ELF-1 (cell line): ENCODE data around the gene CES3.
A peak's percentile ranks its signal among the peaks of the same experiment; 100 is the strongest.

ENCODE experiments used
- DNase-seq: peaks from one replicate; pipeline ENCODE4 v3.0.0-alpha.2; 2016; ENCODE audit warnings: low read depth, low spot score

Gene CES3

DNA sequence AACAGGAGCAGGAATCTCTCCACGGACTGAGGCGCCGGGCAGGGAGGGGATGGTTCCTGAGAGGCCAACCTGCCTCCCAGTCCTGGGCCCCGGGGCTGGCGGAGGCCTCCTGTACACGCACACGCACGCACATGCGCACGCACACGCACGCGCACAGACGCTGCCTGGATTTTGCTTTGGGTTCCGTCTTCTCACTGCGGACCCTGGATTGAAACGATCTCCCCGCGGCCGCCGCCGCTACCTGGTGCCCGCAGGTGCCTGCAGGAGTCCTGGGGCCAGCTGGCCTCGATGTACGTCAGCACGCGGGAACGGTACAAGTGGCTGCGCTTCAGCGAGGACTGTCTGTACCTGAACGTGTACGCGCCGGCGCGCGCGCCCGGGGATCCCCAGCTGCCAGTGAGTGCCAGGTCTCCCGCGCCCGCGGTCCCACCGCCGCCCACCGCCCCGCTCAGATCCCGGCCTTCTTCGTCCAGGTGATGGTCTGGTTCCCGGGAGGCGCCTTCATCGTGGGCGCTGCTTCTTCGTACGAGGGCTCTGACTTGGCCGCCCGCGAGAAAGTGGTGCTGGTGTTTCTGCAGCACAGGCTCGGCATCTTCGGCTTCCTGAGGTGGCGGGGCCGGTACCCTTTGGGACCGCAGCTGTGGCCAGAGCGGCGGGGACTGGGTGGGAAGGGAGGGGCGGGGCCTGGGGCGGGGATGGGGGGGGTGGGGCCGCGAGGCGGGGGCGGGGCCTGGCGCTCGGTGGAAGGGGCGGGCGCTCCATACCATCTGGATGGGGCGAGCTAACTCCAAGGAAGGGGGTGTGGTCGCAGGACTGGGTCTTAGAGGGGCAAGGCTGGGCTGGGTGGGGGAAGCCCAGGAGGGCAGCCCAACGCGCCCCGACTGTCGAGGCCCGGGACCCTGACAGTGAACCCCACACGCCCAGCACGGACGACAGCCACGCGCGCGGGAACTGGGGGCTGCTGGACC, 39.6 kb downstream of the CES3 start:
- DNase-seq: peak; percentile 45

DNA sequence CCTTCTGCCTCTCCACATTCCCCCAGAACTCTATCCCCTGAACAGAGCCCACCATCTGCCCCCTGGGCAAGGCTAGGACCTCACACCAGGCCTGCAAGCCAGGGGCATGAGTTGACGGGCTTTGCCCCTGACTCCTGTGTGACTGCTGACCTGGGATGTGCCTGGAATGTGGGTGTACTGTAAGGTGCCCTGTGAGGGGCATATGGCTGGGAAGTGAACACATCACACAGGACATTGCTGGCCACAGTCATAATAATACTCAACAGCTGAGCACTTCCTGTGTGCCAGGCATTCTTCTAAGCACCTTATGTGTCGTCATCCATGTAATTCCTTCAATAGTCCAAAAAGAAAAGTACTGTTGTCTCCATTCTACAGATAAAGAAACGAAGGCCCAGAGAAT, 40.7 kb downstream of the CES3 start:
- no peak for DNase-seq

DNA sequence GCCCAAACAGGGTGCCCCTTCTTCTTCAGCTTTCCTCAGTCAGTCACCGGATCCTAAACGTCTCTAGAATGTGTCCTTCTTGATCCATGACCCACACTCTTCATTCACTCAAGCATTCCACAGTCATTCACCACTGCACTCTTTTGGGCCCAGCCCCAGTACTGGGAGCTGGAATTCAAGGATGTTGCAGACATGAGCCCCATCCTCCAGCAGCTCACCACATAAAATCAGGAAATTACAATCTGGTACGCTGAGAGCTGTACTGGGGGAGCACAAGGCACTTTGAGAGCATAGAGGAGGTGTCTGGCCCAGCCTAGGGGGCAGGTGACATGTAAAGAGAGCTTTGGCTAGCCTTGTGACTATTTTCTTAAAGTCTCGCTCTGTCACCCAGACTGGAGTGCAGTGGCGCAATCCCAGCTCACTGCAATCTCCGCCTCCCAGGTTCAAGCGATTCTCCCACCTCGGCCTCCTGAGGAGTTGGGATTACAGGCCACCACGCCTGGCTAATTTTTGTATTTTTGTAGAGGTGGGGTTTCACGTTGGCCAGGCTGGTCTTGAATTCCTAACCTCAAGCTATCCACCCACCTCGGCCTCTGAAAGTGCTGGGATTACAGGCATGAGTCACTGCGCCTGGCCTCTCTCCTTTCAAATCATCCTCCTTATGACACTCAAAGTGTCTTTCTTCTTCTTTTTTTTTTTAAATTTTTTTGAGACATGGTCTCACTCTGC, 46.0 kb downstream of the CES3 start:
- no peak for DNase-seq

DNA sequence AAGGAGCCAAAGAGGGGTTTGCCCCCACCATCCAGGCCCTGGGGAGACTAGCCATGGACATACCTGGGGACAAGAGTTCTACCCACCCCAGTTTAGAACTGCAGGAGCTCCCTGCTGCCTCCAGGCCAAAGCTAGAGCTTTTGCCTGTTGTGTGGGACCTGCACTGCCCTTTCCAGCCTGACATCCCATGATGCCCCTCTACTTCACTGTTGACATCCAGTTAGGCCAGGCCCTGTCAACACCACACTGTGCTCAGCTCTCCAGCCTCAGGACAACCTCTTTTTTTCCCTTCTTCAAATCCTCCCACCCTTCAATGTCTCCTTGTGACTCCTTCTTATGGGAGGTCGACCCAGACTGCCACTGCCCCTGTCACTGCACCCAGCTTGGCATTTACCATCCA, 48.1 kb downstream of the CES3 start:
- DNase-seq: no peak

DNA sequence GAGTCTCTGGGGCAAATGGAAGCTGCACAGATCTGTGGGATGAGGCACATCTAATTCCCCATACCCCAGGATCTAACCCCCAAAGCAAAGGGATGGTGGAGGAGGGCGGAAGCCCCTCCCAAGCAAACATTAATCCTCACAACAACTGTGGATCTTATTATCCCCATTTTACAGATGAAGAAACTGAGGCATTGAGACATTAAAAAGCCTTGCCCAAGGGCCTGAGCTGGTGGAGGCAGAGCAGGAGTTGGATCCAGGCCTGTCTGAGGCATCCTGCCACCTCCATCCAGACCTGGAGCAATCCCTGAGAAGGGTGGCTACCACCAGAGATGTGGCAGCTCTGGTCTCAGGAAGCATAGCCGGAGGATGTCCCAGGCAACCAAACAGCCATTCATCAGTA, 50.2 kb downstream of the CES3 start:
- no peak for DNase-seq

DNA sequence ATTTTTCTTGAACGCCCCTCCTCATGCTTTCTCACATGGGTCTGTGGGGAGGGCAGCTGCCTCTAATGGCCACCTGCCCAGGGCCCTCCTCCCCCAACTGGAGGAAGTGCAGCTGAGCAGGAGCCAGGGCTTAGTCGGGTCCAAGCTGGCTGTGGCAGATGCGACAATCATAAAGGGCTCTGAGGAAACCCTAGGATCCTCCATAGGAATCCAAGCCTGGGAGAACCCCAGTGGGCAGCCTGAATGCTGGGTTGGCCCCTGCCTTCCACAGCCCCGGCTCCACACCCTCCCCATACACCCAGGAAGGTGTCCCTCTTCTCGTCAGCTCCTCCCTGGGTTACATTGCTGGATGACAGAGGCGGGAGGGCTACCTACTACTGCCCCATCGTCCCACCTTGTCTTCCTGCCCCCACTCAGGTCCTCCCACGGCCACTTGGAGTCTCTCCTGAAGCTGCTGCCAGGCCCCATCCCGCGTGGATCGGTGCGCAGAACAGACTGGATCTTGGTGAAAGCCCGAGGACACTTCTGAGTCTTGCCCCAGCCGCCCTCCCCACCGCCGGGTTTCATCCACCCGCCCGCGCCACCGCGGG, 52.3 kb downstream of the CES3 start:
- no peak for DNase-seq

DNA sequence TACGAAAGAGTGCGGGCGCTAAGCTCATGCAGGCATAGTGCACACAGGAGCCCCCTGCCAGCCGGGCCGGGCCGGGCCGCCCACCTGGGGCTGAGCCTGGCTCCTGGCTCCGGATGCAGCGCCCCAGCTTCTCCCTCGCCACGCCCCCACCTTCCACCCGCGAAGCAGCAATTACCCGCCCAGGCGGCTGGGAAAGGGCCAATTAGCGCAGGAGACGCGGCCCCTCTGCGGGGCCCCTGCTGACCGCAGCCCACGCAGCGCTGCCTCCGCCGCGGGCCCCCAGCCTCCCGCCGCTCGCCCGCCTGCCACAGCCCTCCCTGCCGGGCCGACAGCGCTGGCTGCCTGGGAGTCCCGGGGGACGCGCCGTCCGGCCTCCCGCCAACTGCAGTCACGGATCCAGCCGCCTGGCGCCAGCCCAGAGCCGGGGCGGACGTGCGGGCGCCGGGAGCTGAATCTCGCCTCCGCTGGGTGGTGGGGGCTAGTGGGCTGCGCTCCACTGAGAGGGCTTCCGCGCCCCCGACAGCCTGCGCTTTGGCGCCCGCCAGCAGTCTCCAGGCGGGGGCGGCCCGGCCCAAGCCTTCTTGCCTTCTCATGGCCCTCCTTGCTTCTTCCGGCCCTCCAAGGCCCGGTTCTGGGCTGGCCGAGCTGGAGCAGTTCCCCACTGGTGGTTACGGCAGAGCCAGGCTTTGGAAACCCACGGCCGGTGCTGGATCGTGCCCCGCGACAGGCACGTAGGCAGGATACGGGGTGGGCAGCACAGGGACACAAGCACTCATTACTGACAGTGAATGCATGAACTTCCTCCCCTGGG, 53.0 kb downstream of the CES3 start:
- peak; percentile 61 for DNase-seq

DNA sequence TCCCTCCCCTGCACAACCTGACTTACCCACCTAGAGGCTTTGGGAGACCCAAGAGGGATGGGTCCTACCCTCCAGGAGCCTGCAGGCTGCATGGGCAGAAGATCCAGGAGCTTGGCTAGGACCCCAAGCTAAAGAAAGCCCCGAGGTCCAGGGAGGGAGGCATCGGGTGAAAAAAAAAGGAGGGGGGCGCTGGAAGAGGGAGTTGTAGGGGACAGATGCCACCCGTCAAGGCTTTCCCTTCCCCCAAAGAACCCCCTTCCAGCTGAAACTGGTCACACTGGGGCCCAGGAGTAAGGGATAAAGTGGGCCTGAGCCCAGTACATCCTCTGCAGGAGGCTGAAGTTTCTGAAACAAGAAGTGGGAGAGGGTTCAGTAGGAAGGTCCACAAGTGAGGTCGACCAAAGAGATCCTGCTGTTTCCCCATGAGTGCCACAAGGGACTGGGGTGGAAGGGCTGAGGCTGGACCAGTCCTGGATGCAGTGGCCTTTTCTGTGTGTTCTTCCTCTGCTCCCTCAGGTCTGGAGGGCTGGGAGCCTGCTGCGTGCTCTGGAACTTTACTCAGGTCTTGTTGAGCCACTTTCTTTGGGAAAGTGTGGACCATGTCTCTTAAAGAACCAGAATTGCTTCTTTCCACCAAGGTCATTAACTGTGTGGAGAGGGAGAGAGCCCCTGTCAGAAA, 53.7 kb downstream of the CES3 start:
- no peak for DNase-seq

DNA sequence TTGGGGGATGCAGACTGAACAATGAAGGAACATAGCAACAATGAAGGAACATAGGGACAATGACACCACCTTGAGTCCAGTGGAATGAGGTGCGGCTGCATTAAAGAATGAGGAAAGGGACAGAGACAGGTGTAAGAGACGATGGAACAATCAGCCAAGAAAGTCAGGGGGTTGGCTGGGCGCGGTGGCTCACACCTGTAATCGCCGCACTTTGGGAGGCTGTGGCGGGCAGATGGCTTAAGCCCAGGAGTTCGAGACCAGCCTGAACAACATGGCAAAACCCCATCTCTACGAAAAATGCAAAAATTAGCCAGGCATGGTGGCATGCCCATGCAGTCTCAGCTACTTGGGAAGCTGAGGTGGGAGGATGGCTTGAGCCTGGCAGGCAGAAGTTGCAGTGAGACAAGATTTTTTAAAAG, 54.3 kb downstream of the CES3 start:
- DNase-seq: no peak

DNA sequence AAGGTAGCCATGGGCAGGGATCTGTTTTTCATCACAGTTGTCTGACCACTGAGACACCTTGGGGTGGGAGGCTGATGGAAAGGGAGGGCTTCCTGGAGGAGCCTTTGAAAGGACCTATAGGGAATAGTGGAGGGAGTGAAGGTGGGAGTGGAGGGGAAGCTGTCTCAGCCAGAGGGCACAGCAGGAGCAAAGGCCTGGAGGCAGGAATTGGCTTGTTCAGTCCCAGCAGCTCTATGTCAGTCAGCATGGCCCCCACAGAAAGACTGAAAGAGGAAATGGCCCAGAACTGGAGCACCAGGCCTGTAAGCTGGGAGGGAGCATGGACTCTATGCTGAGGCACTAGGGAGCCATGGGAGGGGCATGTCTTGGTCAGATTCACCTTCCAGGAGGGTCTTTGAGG, 55.1 kb downstream of the CES3 start:
- no peak for DNase-seq

DNA sequence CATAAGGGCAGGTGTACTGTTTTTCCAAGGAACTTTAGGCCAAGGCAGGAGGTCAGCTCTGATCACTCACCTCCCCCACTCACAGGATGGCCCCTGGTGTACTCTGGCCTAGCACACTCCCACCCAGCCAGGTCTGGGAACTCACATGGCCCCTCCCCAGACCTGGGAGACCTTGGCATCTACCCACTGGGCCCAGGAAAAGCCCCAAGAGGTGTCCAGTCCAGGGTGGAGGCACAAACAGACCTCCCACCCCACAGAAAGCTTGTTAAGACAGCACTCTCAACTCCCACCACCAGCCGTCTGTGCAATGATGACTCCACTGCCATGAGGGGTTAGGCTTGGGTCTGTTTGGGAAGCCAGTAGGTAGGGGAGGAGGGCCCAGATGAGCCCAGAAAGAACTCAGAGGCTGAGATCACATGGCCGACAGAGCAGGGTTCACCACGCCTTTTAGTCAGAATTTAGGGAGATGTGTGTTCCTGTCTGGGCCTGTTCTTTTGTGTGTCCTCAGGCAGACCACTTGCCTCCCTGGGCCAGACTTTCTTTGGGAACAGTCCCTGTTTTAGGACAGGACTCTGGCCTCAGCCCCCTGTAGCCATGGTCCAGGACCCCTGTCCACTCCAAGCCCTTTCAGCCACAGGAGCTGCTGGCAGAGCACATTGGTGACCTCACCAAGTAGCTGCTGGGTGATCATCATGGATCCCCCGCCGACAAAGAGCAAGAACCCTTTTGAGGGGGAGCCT, 55.8 kb downstream of the CES3 start:
- no peak for DNase-seq

DNA sequence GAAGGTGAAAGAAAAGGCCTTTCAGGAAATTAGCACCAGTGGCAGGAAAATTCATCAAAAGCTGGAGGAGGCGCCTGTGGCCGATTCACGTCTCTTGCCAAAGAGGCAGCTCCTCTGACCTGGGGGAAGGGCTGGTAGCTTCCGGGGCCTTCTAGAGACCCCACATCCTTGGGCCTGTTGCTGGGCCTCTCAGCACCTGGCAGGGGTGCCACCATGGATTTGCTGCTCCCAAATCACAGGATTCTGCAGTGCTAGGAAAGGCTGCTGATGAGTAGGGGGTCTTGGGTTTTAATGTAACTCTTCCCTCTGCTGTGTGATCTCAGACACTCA, 56.3 kb downstream of the CES3 start:
- no peak for DNase-seq

DNA sequence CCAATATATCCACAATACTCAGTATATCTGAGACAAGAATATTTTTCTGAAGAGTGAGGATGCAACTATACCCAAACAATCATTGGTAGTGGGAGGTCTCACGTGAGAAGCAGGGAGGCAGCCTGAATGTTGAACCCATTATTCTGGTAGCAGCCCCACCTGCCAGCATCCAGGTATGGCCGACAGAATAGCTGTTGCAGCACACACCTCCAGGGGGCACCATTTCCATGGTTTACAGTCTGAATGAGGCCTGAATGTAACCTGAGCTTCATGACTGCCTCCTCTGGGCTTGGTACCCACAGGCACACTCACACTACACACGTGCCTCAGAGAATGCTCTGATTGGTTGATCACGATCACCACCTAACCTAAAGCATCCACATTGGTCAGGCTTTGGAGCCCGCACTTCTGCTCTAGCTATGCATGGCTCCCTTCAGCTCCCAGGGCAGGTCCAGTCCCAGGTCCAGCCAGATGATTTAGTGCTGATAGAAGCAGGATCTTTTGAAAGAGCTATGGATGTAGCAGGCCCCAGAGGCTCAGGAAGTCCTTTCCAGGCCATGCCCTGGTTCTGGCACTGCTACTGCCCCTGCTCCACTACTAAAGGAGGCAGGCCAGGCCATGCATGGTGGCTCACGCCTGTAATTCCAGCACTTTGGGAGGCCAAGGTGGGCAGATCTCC, 56.9 kb downstream of the CES3 start:
- peak; percentile 95 for DNase-seq

DNA sequence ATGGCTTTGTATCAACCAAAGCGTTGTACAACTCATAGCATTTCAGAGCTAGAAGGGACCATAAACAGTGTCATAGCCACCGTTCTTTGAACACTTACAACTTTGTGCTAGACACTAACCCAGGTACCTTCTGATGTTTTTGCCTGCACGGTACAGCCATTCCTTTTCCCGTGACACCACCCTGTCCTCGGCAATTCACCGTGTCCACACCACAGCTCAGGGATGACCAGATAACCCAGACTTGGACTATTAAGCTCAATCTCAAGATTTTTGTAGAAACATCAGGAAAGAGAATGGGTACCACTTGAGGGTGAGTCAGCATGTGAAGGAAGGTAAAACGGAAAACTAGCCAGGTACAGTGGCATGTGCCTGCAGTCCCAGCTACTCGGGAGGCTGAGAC, 58.1 kb downstream of the CES3 start:
- no peak for DNase-seq

DNA sequence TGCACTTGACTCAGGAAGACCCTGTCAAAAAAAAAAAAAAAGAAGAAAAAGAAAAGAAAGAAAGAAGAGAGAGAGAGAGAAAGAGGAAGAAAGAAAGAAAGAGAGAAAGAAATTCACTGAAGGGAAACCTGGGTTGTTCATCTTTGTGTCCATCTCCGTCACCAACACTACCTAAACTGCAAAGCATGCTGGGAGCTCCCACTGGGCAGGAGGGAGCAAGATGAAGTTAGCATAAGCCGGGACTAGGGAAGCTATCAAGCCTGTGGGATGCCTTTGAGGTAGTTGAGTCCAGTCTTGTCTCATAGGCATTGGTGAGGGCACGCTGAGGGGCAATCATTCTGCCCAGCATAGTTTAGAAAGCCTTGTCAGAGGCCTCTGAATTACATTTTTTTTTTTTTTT, 60.3 kb downstream of the CES3 start:
- DNase-seq: no peak

DNA sequence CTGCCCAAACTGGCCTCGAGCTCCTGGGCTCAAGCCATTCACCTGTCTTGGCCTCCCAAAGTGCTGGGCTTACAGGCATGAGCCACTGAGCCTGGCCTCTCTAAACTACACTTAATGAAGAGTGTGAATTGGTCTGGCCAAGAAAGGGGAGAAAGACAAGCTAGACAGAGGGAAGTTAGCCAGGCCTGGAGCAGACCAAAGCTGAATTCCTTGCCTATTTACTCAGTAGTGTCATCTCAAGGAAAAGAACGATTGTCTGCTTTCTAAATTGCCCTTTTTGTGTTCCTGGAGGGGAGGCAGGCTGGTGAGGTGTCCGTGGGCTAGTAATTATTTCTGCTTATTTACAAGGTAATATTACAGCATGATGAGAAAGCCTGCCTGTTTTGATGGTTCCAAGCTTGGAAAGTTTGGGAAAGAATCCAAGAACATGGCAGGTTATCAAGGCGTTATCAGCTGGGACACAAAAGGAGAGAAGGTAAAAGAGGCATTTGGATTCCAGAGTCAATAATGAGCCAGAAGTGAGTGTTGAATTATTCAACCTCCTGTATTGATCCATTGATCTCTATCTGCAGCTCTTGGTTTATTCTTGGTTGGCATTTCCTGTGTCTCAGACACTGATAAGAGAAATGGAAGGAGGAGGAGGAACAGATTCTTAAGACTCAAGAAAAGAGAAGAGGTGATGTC, 61.6 kb downstream of the CES3 start:
- DNase-seq: no peak

DNA sequence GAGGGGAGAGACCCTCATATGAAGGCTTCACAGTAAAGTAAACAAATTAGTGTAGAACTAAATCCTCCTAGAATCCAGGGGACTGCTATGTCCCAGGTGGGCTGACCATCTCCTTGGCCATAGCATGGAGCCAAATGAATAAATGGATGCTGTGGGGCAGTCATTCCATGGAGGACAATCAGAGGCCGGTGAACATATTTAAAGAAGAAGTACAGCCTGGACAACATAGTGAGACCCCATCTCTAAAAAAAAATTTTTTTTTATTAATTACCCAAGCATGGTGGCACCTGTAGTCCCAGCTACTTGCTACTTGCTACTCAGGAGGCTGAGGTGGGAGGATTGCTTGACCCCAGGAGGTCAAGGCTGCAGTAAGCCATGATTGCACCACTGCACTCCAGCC, 62.6 kb downstream of the CES3 start:
- DNase-seq: no peak
